ENCODE data around the gene POLR2A. TPM values are rescaled to one million over a fixed set of nuclear protein-coding genes. Genes with fewer than 3 reads are reported as not detected.

The POLR2A gene
- total RNA-seq (100 to 1,000 TPM in 1 of 2 donors, 10 to 100 TPM in 1; 93.8 to 116 TPM), polyA plus RNA-seq (10 to 100 TPM; 13.4 to 27.9 TPM)
- long read RNA-seq, donor 1, partial matches to known transcripts, result 3 of 10 reads
- long read RNA-seq, donor 1, other reads (novel, unspliced or antisense), result 5 of 10 reads
- long read RNA-seq, donor 2, partial matches to known transcripts, result 21 of 27 reads
- long read RNA-seq, donor 2, other reads (novel, unspliced or antisense), result 5 of 27 reads

DNA sequence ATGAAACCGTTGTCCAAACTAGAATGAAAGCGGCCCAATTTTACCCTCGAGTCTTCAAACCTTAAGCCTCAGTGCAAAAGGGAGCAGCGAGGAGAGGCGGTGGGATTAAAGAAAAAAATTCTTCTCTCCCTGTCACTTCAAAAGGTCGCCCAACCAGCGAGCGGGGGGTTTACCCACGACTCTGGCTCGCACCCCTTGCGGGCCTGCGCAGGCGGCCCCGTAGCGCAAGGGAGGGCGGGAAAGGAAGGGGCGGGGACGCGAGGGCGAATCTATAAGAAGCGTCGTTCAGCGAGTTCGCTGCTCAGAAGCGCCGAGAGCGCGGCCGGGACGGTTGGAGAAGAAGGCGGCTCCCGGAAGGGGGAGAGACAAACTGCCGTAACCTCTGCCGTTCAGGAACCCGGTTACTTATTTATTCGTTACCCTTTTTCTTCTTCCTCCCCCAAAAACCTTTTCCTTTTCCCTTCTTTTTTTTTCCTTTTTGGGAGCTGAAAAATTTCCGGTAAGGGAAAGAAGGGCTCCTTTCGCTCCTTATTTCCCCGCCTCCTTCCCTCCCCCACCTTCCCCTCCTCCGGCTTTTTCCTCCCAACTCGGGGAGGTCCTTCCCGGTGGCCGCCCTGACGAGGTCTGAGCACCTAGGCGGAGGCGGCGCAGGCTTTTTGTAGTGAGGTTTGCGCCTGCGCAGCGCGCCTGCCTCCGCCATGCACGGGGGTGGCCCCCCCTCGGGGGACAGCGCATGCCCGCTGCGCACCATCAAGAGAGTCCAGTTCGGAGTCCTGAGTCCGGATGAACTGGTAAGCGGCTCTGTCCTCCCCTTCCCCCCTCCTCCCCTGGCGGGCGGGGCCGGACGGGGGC lies at the start of gene POLR2A:
POLR2A (plus strand) TSS at position 300 of the 852 bp plus-strand sequence.
- intact Hi-C loops (cut with DNase I), result loop anchor here (1.0 to 2.0 kb wide), 2 partner anchors 49 kb away; partner anchors contain the start of gene TMEM102 (in 2 of the 2)
- peaks cover 0 to 4% of the 10 kb centered on the region in 2 donors for H3K4me1 ChIP-seq (ENCODE audit: control insufficient read depth in 1 of 2, insufficient read depth in 2 of 2, low read length in 2 of 2)
- peak within 1 kb of the TSS; percentile 94 to 98 for H3K27ac ChIP-seq (ENCODE audit: low read depth in 1 of 2, low read length in 2 of 2)

DNA sequence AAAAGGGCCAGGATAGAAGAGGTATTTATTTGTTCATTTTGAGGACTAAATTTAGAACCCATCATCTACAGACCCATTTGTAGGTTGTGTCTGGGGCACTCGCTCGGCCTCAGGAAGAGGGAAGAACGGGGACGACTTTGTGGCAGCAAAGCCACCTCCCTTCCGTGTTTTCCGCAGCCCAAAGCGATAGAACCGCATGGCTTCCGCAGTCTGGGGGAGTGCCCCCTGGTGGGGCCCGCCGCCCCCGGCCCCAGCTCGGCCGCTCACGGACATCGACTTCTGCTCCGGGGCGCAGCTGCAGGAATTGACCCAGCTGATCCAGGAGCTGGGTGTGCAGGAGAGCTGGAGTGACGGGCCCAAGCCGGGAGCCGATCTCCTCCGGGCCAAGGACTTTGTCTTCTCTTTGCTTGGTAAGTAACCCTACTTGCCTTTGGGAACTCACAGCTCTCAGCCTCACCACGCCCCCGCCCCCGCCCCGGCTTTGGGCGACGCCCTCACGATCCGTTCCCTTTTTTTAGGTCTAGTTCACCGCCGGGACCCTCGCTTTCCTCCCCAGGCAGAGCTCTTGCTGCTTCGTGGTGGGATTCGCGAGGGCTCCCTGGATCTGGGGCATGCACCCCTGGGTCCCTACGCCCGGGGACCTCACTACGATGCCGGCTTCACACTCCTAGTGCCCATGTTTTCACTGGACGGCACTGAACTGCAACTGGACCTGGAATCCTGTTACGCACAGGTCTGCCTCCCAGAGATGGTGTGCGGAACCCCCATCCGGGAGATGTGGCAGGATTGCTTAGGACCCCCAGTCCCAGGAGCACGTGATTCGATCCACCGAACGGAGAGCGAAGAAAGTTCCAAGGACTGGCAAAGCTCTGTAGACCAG lies 48.2 kb upstream of the POLR2A start:
- no peaks in the 10 kb centered on the region for H3K4me1 ChIP-seq (ENCODE audit: control insufficient read depth in 1 of 2, insufficient read depth in 2 of 2, low read length in 2 of 2)
- no peaks in the 10 kb centered on the region for H3K27me3 ChIP-seq (ENCODE audit: control insufficient read depth in 1 of 2, insufficient read depth in 2 of 2, low read length in 1 of 2)
- DNase-seq (peak; percentile 67 to 86), ATAC-seq (ENCODE audit: low FRiP score) (peak; percentile 22)
- intact Hi-C loops (cut with DNase I), result loop anchor here (1.0 to 10.0 kb wide), 6 partner anchors 29 to 123 kb away; partner anchors contain the start of genes POLR2A (in 2 of the 2), KCTD11 (in 1 of the 2), NLGN2 (in 1 of the 2) and TMEM95 (in 1 of the 2)
- H3K27ac ChIP-seq (ENCODE audit: low read depth in 1 of 2, low read length in 2 of 2), result no peak overlapping the region
- peak overlapping the region; percentile 17 to 35 for H3K4me3 ChIP-seq (ENCODE audit: low read length in 2 of 2)
- H3K36me3 ChIP-seq (ENCODE audit: control insufficient read depth in 1 of 2, insufficient read depth in 2 of 2, low read length in 1 of 2), result no peaks in the 10 kb centered on the region
- WGBS, 2 donors, result 3 to 4% methylated on average over 49 of the region's 49 CpGs
- H3K9me3 ChIP-seq (ENCODE audit: control insufficient read depth, low read length), result no peaks in the 10 kb centered on the region

More for the DNA sequence above, at the start of gene POLR2A:
- DNase-seq (peak; percentile 99), ATAC-seq (ENCODE audit: low FRiP score) (peak; percentile 93)
- Histone ChIP-seq H3K4me3 (ENCODE audit: low read length in 2 of 2) (peak within 1 kb of the TSS; percentile 56 to 91), H3K27me3 (ENCODE audit: control insufficient read depth in 1 of 2, insufficient read depth in 2 of 2, low read length in 1 of 2) (peaks cover 0 to 1% of the 10 kb centered on the region in 2 donors), H3K36me3 (ENCODE audit: control insufficient read depth in 1 of 2, insufficient read depth in 2 of 2, low read length in 1 of 2) (no peaks in the 10 kb centered on the region), H3K9me3 (ENCODE audit: control insufficient read depth, low read length) (no peaks in the 10 kb centered on the region)
- 0% methylated on average over 61 to 64 of the region's 64 CpGs for WGBS, 2 donors

DNA sequence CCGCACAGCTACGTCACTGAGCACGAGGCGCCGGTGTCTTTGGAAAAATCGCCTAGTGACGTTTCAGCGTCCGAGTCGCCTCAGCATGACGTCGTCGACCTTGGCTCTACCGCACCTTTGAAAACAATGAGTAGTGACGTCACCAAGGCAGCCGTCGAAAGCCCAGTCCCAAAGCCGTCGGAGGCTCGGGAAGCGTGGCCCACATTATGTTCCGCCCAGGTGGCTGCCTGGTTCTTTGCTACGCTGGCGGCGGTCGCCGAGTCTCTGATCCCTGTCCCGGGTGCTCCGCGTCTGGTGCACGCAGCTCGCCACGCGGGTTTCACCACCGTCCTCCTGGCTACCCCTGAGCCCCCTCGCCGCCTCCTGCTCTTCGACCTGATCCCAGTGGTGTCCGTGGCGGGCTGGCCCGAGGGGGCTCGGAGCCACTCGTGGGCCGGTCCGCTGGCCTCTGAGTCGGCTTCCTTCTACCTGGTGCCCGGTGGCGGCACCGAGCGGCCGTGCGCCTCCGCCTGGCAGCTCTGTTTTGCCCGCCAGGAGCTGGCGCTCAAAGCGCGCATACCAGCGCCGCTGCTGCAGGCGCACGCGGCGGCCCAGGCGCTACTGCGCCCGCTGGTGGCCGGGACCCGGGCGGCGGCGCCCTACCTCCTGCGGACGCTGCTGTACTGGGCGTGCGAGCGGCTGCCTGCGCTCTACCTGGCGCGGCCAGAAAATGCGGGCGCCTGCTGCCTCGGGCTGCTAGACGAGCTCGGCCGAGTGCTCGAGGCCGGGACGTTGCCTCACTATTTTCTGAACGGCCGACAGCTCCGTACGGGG lies 47.4 kb upstream of the POLR2A start:
- H3K27ac ChIP-seq (ENCODE audit: low read depth in 1 of 2, low read length in 2 of 2), result no peak overlapping the region
- ATAC-seq (ENCODE audit: low FRiP score), result peak; percentile 88
- no peaks in the 10 kb centered on the region for H3K9me3 ChIP-seq (ENCODE audit: control insufficient read depth, low read length)

DNA sequence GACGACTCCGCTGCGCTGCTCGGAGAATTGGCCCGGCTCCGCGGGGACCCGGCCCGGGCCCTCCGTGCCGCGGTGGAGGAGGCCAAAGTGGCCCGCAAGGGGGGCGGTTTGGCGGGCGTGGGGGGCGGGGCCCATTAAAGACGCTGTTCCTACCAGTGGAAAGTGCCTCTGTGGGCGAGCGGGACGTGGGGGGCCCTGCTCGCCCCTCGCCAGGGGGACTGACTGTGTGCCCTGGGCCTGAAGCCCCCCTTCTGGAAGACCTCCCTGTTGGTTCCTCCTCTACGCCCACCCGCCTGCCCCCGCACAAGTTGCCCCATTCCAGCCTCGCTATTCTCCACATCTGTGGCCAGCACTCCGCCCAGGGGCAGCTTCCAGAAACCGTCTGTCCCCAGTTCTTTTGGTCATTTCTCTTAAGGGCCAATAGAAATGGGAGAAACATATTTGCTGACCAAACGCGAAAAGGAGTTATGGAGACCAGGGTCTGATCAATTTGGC lies 46.8 kb upstream of the POLR2A start:
- intact Hi-C loops (cut with DNase I), result loop anchor here (2.0 to 10.0 kb wide), 2 partner anchors 83 to 121 kb away; partner anchors contain the start of genes KCTD11 (in 1 of the 2), TMEM95 (in 1 of the 2) and TNFSF13 (in 1 of the 2)
- no peaks in the 10 kb centered on the region for H3K4me1 ChIP-seq (ENCODE audit: control insufficient read depth in 1 of 2, insufficient read depth in 2 of 2, low read length in 2 of 2)
- H3K27ac ChIP-seq (ENCODE audit: low read depth in 1 of 2, low read length in 2 of 2), result no peak overlapping the region
- H3K4me3 ChIP-seq (ENCODE audit: low read length in 2 of 2), result no peak overlapping the region
- no peaks in the 10 kb centered on the region for H3K36me3 ChIP-seq (ENCODE audit: control insufficient read depth in 1 of 2, insufficient read depth in 2 of 2, low read length in 1 of 2)
- ATAC-seq (ENCODE audit: low FRiP score), result no peak
- 31 to 37% methylated on average over 24 to 31 of the region's 31 CpGs for WGBS, 2 donors
- no peak for DNase-seq
- no peaks in the 10 kb centered on the region for H3K9me3 ChIP-seq (ENCODE audit: control insufficient read depth, low read length)
- H3K27me3 ChIP-seq (ENCODE audit: control insufficient read depth in 1 of 2, insufficient read depth in 2 of 2, low read length in 1 of 2), result no peaks in the 10 kb centered on the region

More for the DNA sequence above, 47.4 kb upstream of the POLR2A start:
- no peaks in the 10 kb centered on the region for H3K36me3 ChIP-seq (ENCODE audit: control insufficient read depth in 1 of 2, insufficient read depth in 2 of 2, low read length in 1 of 2)
- peak; percentile 85 to 92 for DNase-seq
- H3K4me1 ChIP-seq (ENCODE audit: control insufficient read depth in 1 of 2, insufficient read depth in 2 of 2, low read length in 2 of 2), result no peaks in the 10 kb centered on the region
- 3 to 4% methylated on average over 79 to 92 of the region's 92 CpGs for WGBS, 2 donors
- no peak overlapping the region for H3K4me3 ChIP-seq (ENCODE audit: low read length in 2 of 2)
- H3K27me3 ChIP-seq (ENCODE audit: control insufficient read depth in 1 of 2, insufficient read depth in 2 of 2, low read length in 1 of 2), result no peaks in the 10 kb centered on the region
- intact Hi-C loops (cut with DNase I), result loop anchor here (2.0 to 10.0 kb wide), 2 partner anchors 82 to 122 kb away; partner anchors contain the start of genes KCTD11 (in 1 of the 2), TMEM95 (in 1 of the 2) and TNFSF13 (in 1 of the 2)

DNA sequence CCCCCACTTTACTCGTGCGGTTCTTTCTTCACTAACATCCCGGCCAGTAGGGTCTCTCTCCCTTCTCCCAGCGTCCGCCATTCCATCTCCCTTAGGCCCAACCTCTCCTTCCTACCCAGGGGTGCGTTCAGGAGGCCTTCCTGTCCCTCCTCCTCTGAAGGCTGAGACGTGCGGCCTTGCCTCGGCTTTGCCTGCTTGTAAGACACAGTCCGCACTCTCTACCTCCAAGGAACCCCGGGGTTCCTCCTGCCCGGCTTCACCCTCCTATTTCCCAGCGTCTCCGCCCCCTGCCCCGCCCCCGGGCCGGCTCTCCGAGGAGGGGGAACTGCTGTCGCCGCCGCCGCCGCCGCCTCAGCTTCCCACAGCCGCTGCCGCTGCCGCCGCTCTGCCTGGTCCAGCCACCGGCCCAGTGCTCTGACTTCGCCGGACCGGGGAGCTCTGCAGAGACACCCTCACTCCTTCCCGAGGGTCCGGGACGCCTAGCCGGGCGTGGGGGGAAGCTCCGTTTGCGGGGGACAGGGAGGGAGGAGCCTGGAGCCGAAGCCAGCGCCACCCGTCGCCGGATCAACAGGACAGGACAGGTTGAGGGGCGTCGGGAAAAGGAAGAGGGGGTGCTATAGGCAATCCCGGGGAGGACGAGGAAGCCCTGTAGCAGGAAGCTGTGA lies 46.1 kb upstream of the POLR2A start:
- peak; percentile 84 to 90 for DNase-seq
- Histone ChIP-seq H3K27me3 (ENCODE audit: control insufficient read depth in 1 of 2, insufficient read depth in 2 of 2, low read length in 1 of 2) (no peaks in the 10 kb centered on the region), H3K9me3 (ENCODE audit: control insufficient read depth, low read length) (no peaks in the 10 kb centered on the region), H3K4me1 (ENCODE audit: control insufficient read depth in 1 of 2, insufficient read depth in 2 of 2, low read length in 2 of 2) (no peaks in the 10 kb centered on the region), H3K27ac (ENCODE audit: low read depth in 1 of 2, low read length in 2 of 2) (no peak overlapping the region), H3K36me3 (ENCODE audit: control insufficient read depth in 1 of 2, insufficient read depth in 2 of 2, low read length in 1 of 2) (no peaks in the 10 kb centered on the region), H3K4me3 (ENCODE audit: low read length in 2 of 2) (no peak overlapping the region)
- intact Hi-C loops (cut with DNase I), result loop anchor here (2.0 to 10.0 kb wide), 2 partner anchors 83 to 121 kb away; partner anchors contain the start of genes KCTD11 (in 1 of the 2), TMEM95 (in 1 of the 2) and TNFSF13 (in 1 of the 2)
- peak; percentile 17 for ATAC-seq (ENCODE audit: low FRiP score)
- WGBS, 2 donors, result 46% methylated on average over 46 to 48 of the region's 48 CpGs

DNA sequence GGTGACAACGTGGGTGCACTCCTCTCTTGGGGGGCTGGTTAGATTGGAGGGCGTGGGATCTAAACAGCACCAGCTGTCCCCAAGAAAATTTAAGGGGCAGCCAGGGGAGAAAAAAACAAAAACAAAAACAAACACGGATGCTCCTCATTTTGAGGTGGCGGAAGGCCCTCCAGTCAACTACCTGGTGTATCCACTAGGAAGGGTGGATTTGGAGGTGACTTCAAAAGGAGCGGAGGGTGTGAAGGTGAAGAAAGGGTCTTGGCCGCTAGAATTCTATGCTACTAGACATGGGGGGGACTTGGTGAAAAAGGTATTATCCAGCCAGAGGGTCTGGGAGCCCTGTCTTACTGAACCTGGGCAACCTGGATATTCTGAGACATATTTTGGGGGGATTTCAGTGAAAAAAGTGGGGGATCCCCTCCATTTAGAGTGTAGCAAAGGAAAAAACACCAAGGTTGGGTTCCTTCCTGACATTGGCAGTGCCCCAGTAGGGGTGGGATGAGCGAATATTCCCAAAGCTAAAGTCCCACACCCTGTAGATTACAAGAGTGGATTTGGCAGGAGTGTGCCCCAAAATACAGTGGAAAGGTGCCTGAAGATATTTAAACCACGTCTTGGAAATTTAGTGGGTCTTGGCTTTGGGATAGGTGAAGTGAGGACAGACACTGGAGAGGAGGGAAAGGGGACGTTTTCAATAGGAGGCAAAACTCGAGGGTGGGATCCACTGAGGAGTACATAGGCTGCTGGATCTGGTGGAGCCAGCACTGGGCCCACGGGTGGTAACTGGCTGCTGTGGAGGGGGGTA lies 45.3 kb upstream of the POLR2A start:
- intact Hi-C loops (cut with DNase I), result loop anchor here in 1 of 2 donors (10.0 kb wide), 1 partner anchor 84 kb away; the partner anchor contains the start of genes KCTD11 and TMEM95
- DNase-seq (no peak), ATAC-seq (ENCODE audit: low FRiP score) (no peak)
- H3K4me3 ChIP-seq (ENCODE audit: low read length in 2 of 2), result no peak overlapping the region
- H3K27me3 ChIP-seq (ENCODE audit: control insufficient read depth in 1 of 2, insufficient read depth in 2 of 2, low read length in 1 of 2), result no peaks in the 10 kb centered on the region
- H3K9me3 ChIP-seq (ENCODE audit: control insufficient read depth, low read length), result no peaks in the 10 kb centered on the region
- no peaks in the 10 kb centered on the region for H3K4me1 ChIP-seq (ENCODE audit: control insufficient read depth in 1 of 2, insufficient read depth in 2 of 2, low read length in 2 of 2)
- H3K36me3 ChIP-seq (ENCODE audit: control insufficient read depth in 1 of 2, insufficient read depth in 2 of 2, low read length in 1 of 2), result no peaks in the 10 kb centered on the region
- WGBS, 2 donors, result 64 to 65% methylated on average over 11 of the region's 11 CpGs
- no peak overlapping the region for H3K27ac ChIP-seq (ENCODE audit: low read depth in 1 of 2, low read length in 2 of 2)

Data from aorta (tissue), 5 donors.